Anterior cingulate cortex (tissue), 58 donors: ENCODE data around the gene MAPK14.
A peak's percentile ranks its signal among the peaks of the same experiment; 100 is the strongest.
"Not testable (repeated sequence)": the region's sequence is repeated elsewhere in the genome, so short reads cannot be mapped to it uniquely, and the experiment has no call there.

ENCODE experiments used
- DNase-seq, 58 donors: peaks; one replicate each; lab custom pipeline; 2025; lab: John Stamatoyannopoulos, UW

The MAPK14 gene

GRCh38 chr6:36067374-36068011, 39.9 kb downstream of the MAPK14 start:
- DNase-seq: no peak

GRCh38 chr6:36068012-36068392, 40.4 kb downstream of the MAPK14 start:
- no peak for DNase-seq

- DNase-seq: no peak
Measured at GRCh38 chr6:36068586-36068985, 41.0 kb downstream of the MAPK14 start.

- no peak for DNase-seq
Measured at GRCh38 chr6:36069573-36069972, 42.0 kb downstream of the MAPK14 start.

GRCh38 chr6:36070252-36070651, 42.6 kb downstream of the MAPK14 start:
- DNase-seq: no peak

- DNase-seq: no peak
Measured at GRCh38 chr6:36071281-36071680, 43.7 kb downstream of the MAPK14 start.

- no peak for DNase-seq
Measured at GRCh38 chr6:36071714-36072113, 44.1 kb downstream of the MAPK14 start.

- DNase-seq: no peak
Measured at GRCh38 chr6:36072681-36073080, 45.1 kb downstream of the MAPK14 start.

GRCh38 chr6:36073587-36073986, 46.0 kb downstream of the MAPK14 start:
- no peak for DNase-seq

GRCh38 chr6:36075656-36076055, 48.0 kb downstream of the MAPK14 start:
- DNase-seq: no peak

GRCh38 chr6:36076178-36077063, 48.8 kb downstream of the MAPK14 start:
- no peak for DNase-seq

GRCh38 chr6:36078159-36078558, 50.6 kb downstream of the MAPK14 start:
- DNase-seq: no peak

GRCh38 chr6:36079601-36080000, 52.0 kb downstream of the MAPK14 start:
- DNase-seq: no peak

GRCh38 chr6:36082318-36082717, 54.7 kb downstream of the MAPK14 start:
- no peak for DNase-seq

GRCh38 chr6:36083446-36083845, 55.8 kb downstream of the MAPK14 start:
- DNase-seq: no peak

GRCh38 chr6:36088204-36088603, 60.6 kb downstream of the MAPK14 start:
- not testable (repeated sequence) for DNase-seq

- no peak for DNase-seq
Measured at GRCh38 chr6:36089048-36089447, 61.4 kb downstream of the MAPK14 start.

GRCh38 chr6:36094238-36094637, 66.6 kb downstream of the MAPK14 start:
- DNase-seq: no peak

GRCh38 chr6:36094753-36095496, 67.3 kb downstream of the MAPK14 start:
- peak in 53 of 58 donors; percentile 9 to 89 (median 59) for DNase-seq

GRCh38 chr6:36095497-36096391, 68.1 kb downstream of the MAPK14 start:
- no peak for DNase-seq
